Peyer's patch (tissue), 4 donors: ENCODE measurements around the gene TMC6.

Experiments used
- POLR2A ChIP-seq, 2 donors: fragments of 450-650 bp; IDR thresholded peaks; one replicate each; pipeline ENCODE4 v1.5.1; 2017; ENCODE audit warnings: antibody characterized with exemption in 2 of 2, mild to moderate bottlenecking in 2 of 2, moderate library complexity in 2 of 2
- TF ChIP-seq, protein P1 (sequence below), 6 experiments: fragments of 450-650 bp in 4 of 6; fragments of 200-600 bp in 2 of 6; sonication (generic) in 1 of 6; IDR thresholded peaks; one replicate each; pipeline ENCODE4 v1.5.1; 2017 to 2019; ENCODE audit warnings: antibody characterized with exemption in 6 of 6, mild to moderate bottlenecking in 3 of 6, moderate library complexity in 1 of 6

- TF ChIP-seq, protein P1, sequence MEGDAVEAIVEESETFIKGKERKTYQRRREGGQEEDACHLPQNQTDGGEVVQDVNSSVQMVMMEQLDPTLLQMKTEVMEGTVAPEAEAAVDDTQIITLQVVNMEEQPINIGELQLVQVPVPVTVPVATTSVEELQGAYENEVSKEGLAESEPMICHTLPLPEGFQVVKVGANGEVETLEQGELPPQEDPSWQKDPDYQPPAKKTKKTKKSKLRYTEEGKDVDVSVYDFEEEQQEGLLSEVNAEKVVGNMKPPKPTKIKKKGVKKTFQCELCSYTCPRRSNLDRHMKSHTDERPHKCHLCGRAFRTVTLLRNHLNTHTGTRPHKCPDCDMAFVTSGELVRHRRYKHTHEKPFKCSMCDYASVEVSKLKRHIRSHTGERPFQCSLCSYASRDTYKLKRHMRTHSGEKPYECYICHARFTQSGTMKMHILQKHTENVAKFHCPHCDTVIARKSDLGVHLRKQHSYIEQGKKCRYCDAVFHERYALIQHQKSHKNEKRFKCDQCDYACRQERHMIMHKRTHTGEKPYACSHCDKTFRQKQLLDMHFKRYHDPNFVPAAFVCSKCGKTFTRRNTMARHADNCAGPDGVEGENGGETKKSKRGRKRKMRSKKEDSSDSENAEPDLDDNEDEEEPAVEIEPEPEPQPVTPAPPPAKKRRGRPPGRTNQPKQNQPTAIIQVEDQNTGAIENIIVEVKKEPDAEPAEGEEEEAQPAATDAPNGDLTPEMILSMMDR (IDR thresholded peaks at IDR 0.05) = no peak
- no peak for TF ChIP-seq POLR2A (IDR thresholded peaks at IDR 0.05)
Measured at GRCh38 chr17:78069695-78070094, 58.9 kb downstream of the TMC6 start.
